Nephron progenitor cell (in vitro differentiated cells): ENCODE data around the gene ATP8B3.

ENCODE experiments used
- DNase-seq: peaks from one replicate; pipeline ENCODE4 v3.0.0; 2021
- H3K27ac Mint-ChIP-seq: 2 replicates; pipeline ENCODE4 v1.8.0; 2021; ENCODE audit warnings: mild to moderate bottlenecking, moderate library complexity, mixed read lengths
- H3K27me3 Mint-ChIP-seq: 2 replicates; pipeline ENCODE4 v1.8.0; 2021; ENCODE audit warnings: mild to moderate bottlenecking, low read depth, mixed read lengths; ENCODE audit not compliant: poor library complexity
- H3K36me3 Mint-ChIP-seq: 2 replicates; pipeline ENCODE4 v1.8.0; 2021; ENCODE audit warnings: low read depth, mixed read lengths
- H3K4me1 Mint-ChIP-seq: 2 replicates; pipeline ENCODE4 v1.8.0; 2021; ENCODE audit warnings: mixed read lengths
- H3K4me3 Mint-ChIP-seq: 2 replicates; pipeline ENCODE4 v1.8.0; 2021; ENCODE audit warnings: mild to moderate bottlenecking, moderate library complexity, mixed read lengths
- H3K9me3 Mint-ChIP-seq: 2 replicates; pipeline ENCODE4 v1.8.0; 2021; ENCODE audit warnings: mild to moderate bottlenecking, moderate library complexity, mixed read lengths
- CTCF ChIP-seq: fragments of 200-600 bp; sonication (generic); IDR thresholded peaks from 2 replicates; pipeline ENCODE4 v1.5.0; 2021; ENCODE audit warnings: antibody characterized with exemption

ATP8B3 gene

GRCh38 chr19:1760020-1760419, 52.1 kb downstream of the ATP8B3 start:
- H3K4me3 Mint-ChIP-seq: no peak overlapping the region
- peaks cover 100% of the 10 kb centered on the region for H3K27me3 Mint-ChIP-seq
- no peak for DNase-seq
- H3K36me3 Mint-ChIP-seq: no peaks in the 10 kb centered on the region
- no peak for TF ChIP-seq CTCF
- no peak overlapping the region for H3K27ac Mint-ChIP-seq
- H3K9me3 Mint-ChIP-seq: peaks cover 4% of the 10 kb centered on the region
- peaks cover 13% of the 10 kb centered on the region for H3K4me1 Mint-ChIP-seq

GRCh38 chr19:1758959-1759903, 52.8 kb downstream of the ATP8B3 start:
- TF ChIP-seq CTCF: no peak
- H3K36me3 Mint-ChIP-seq: no peaks in the 10 kb centered on the region
- H3K9me3 Mint-ChIP-seq: peaks cover 4% of the 10 kb centered on the region
- peaks cover 13% of the 10 kb centered on the region for H3K4me1 Mint-ChIP-seq
- no peak overlapping the region for H3K27ac Mint-ChIP-seq
- no peak for DNase-seq
- no peak overlapping the region for H3K4me3 Mint-ChIP-seq
- peaks cover 98% of the 10 kb centered on the region for H3K27me3 Mint-ChIP-seq

GRCh38 chr19:1758231-1758577, 53.9 kb downstream of the ATP8B3 start:
- Mint-ChIP-seq H3K27ac (no peak overlapping the region), H3K27me3 (peaks cover 89% of the 10 kb centered on the region), H3K36me3 (no peaks in the 10 kb centered on the region), H3K4me1 (peaks cover 13% of the 10 kb centered on the region), H3K9me3 (no peaks in the 10 kb centered on the region), H3K4me3 (peak overlapping the region; percentile 40)
- TF ChIP-seq CTCF: no peak
- no peak for DNase-seq

- TF ChIP-seq CTCF: no peak
- Mint-ChIP-seq H3K27ac (no peak overlapping the region), H3K36me3 (no peaks in the 10 kb centered on the region), H3K9me3 (no peaks in the 10 kb centered on the region), H3K4me3 (peak overlapping the region; percentile 40), H3K27me3 (peaks cover 89% of the 10 kb centered on the region), H3K4me1 (peaks cover 13% of the 10 kb centered on the region)
- DNase-seq: no peak
Measured at GRCh38 chr19:1757468-1758230, 54.4 kb downstream of the ATP8B3 start.

GRCh38 chr19:1756705-1757465, 55.2 kb downstream of the ATP8B3 start:
- H3K27ac Mint-ChIP-seq: no peak overlapping the region
- no peaks in the 10 kb centered on the region for H3K9me3 Mint-ChIP-seq
- no peak for TF ChIP-seq CTCF
- peaks cover 89% of the 10 kb centered on the region for H3K27me3 Mint-ChIP-seq
- no peak for DNase-seq
- H3K36me3 Mint-ChIP-seq: no peaks in the 10 kb centered on the region
- H3K4me3 Mint-ChIP-seq: no peak overlapping the region
- peaks cover 13% of the 10 kb centered on the region for H3K4me1 Mint-ChIP-seq
